MM.1S (cell line): ENCODE measurements around the gene NOL4L.

ENCODE experiments used
- EZH2 ChIP-seq: fragments of 300-600 bp; sonication (generic); optimal IDR thresholded peaks from 2 replicates; pipeline ENCODE3; 2017; ENCODE audit warnings: low read depth, mild to moderate bottlenecking, antibody characterized with exemption, low read length, mixed read lengths
- EZH2phosphoT487 ChIP-seq: fragments of 300-600 bp; sonication (generic); IDR thresholded peaks from 2 replicates; pipeline ENCODE4 v1.6.1; 2018; ENCODE audit warnings: antibody characterized with exemption, low read length
- TF ChIP-seq, protein P1 (sequence below): fragments of 300-600 bp; sonication (generic); IDR thresholded peaks from 2 replicates; pipeline ENCODE4 v1.5.1; 2016; ENCODE audit warnings: antibody characterized with exemption, low read length, mixed read lengths

DNA sequence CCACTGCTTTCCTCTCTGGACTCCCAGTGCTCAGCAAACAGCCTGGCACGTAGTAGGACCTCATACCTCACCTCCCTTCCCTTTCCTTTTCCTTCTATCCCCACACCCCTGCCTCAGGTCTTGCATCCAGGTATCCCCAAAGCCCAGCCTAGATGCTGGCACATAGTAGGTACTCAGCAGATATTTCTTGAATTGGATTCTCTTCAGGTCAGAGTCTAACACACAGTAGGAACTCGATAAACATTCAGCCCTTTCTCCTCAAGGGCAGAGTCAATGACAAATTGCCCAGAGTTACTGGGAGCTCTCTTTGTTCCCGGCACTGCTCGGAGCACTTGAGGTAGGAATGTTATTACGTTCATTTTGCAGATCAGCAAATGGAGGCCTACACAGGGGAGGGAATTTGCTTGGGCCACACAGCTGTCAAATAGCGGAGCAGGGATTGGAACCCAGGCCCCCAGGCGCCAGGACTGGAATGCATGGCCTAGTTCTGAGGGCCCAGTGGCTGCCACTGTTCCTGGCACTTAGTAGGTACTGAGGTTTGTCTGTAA, 25.9 kb downstream of the NOL4L start:
- TF ChIP-seq, protein P1, sequence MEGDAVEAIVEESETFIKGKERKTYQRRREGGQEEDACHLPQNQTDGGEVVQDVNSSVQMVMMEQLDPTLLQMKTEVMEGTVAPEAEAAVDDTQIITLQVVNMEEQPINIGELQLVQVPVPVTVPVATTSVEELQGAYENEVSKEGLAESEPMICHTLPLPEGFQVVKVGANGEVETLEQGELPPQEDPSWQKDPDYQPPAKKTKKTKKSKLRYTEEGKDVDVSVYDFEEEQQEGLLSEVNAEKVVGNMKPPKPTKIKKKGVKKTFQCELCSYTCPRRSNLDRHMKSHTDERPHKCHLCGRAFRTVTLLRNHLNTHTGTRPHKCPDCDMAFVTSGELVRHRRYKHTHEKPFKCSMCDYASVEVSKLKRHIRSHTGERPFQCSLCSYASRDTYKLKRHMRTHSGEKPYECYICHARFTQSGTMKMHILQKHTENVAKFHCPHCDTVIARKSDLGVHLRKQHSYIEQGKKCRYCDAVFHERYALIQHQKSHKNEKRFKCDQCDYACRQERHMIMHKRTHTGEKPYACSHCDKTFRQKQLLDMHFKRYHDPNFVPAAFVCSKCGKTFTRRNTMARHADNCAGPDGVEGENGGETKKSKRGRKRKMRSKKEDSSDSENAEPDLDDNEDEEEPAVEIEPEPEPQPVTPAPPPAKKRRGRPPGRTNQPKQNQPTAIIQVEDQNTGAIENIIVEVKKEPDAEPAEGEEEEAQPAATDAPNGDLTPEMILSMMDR: no peak
- TF ChIP-seq EZH2 (no peak), EZH2phosphoT487 (no peak)
